Astrocyte of the spinal cord (primary cell): ENCODE data around the gene C5orf58.

Source experiments
- DNase-seq: peaks from one replicate; pipeline ENCODE4 v3.0.0; 2011; ENCODE audit warnings: low read depth, low spot score
- H3K4me3 ChIP-seq: 2 replicates; pipeline ENCODE4 v1.5.1; 2011; ENCODE audit warnings: low read depth, mild to moderate bottlenecking, low read length, moderate library complexity
- CTCF ChIP-seq: IDR thresholded peaks from 2 replicates; pipeline ENCODE4 v1.5.1; 2012; ENCODE audit warnings: low read depth, mild to moderate bottlenecking, low read length, inconsistent platforms
- in situ Hi-C: cut with HindIII; loops from 2 replicates; pipeline ENCODE4 v1.10.0; 2017; ENCODE audit warnings: low sequenced_read_pairs

C5orf58 gene

GRCh38 chr5:170206958-170207357 lies 25.8 kb upstream of the C5orf58 start:
- TF ChIP-seq CTCF: no peak
- in situ Hi-C loops: no loop called here

GRCh38 chr5:170211575-170212334 lies 21.0 kb upstream of the C5orf58 start:
- no peak overlapping the region for H3K4me3 ChIP-seq
- in situ Hi-C loops: no loop called here
- no peak for TF ChIP-seq CTCF
- no peak for DNase-seq

More at GRCh38 chr5:170206958-170207357, 25.8 kb upstream of the C5orf58 start:
- DNase-seq: no peak
- H3K4me3 ChIP-seq: no peak overlapping the region

- peak; percentile 68 for DNase-seq
- peak; percentile 76 for TF ChIP-seq CTCF
- no peak overlapping the region for H3K4me3 ChIP-seq
- in situ Hi-C loops: no loop called here
These were observed 16.4 kb upstream of the C5orf58 start for GRCh38 chr5:170216257-170216864.

GRCh38 chr5:170217831-170218230 lies 15.0 kb upstream of the C5orf58 start:
- H3K4me3 ChIP-seq: no peak overlapping the region
- in situ Hi-C loops: no loop called here
- no peak for DNase-seq
- TF ChIP-seq CTCF: no peak

- no peak for DNase-seq
- TF ChIP-seq CTCF: no peak
- no peak overlapping the region for H3K4me3 ChIP-seq
- in situ Hi-C loops: no loop called here
These were observed 14.1 kb upstream of the C5orf58 start for GRCh38 chr5:170218726-170219125.

GRCh38 chr5:170219615-170220014 lies 13.2 kb upstream of the C5orf58 start:
- in situ Hi-C loops: no loop called here
- H3K4me3 ChIP-seq: no peak overlapping the region
- peak; percentile 77 for DNase-seq
- TF ChIP-seq CTCF: no peak
